COLO668 (cell line): Measurements from ENCODE around the gene TSPAN11.

Experiments used
- DNase-seq: peaks from one replicate; lab custom pipeline; 2025; ENCODE audit not compliant: unreplicated experiment; lab: John Stamatoyannopoulos, UW

The TSPAN11 gene

GRCh38 chr12:30977537-30978349, 51.2 kb downstream of the TSPAN11 start:
- no peak for DNase-seq

GRCh38 chr12:30978639-30979038, 52.1 kb downstream of the TSPAN11 start:
- no peak for DNase-seq

- DNase-seq = no peak
Measured at GRCh38 chr12:30979371-30980259, 53.1 kb downstream of the TSPAN11 start.

GRCh38 chr12:30980955-30981662, 54.6 kb downstream of the TSPAN11 start:
- peak; percentile 32 for DNase-seq

GRCh38 chr12:30982413-30982812, 55.9 kb downstream of the TSPAN11 start:
- no peak for DNase-seq

GRCh38 chr12:30985814-30986452, 59.4 kb downstream of the TSPAN11 start:
- peak; percentile 56 for DNase-seq

- DNase-seq = peak; percentile 29
Measured at GRCh38 chr12:30988086-30988485, 61.5 kb downstream of the TSPAN11 start.

- DNase-seq = peak; percentile 48
Measured at GRCh38 chr12:30988646-30989286, 62.2 kb downstream of the TSPAN11 start.

- DNase-seq = peak; percentile 84
Measured at GRCh38 chr12:30989754-30990153, 63.2 kb downstream of the TSPAN11 start.

- DNase-seq = peak; percentile 2
Measured at GRCh38 chr12:30990316-30990715, 63.8 kb downstream of the TSPAN11 start.

GRCh38 chr12:30990776-30991175, 64.2 kb downstream of the TSPAN11 start:
- no peak for DNase-seq

GRCh38 chr12:30991466-30991865, 64.9 kb downstream of the TSPAN11 start:
- DNase-seq = no peak

GRCh38 chr12:30992381-30992780, 65.8 kb downstream of the TSPAN11 start:
- no peak for DNase-seq

GRCh38 chr12:30993766-30994165, 67.2 kb downstream of the TSPAN11 start:
- DNase-seq = no peak

GRCh38 chr12:30994274-30994673, 67.7 kb downstream of the TSPAN11 start:
- no peak for DNase-seq

- DNase-seq = peak; percentile 15
Measured at GRCh38 chr12:30996255-30996654, 69.7 kb downstream of the TSPAN11 start.

GRCh38 chr12:30996752-30997151, 70.2 kb downstream of the TSPAN11 start:
- no peak for DNase-seq

GRCh38 chr12:30997685-30998440, 71.3 kb downstream of the TSPAN11 start:
- DNase-seq = no peak

- DNase-seq = no peak
Measured at GRCh38 chr12:30999011-30999410, 72.5 kb downstream of the TSPAN11 start.

GRCh38 chr12:30999723-31000122, 73.2 kb downstream of the TSPAN11 start:
- DNase-seq = no peak
